H9 (cell line): ENCODE measurements around the gene PSMB5. TPM values are rescaled to one million over a fixed set of nuclear protein-coding genes. Genes with fewer than 3 reads are reported as not detected.

Experiments used
- DNase-seq: peaks from one replicate; pipeline ENCODE4 v3.0.0-alpha.2; 2017
- H2AFZ ChIP-seq: one replicate; pipeline ENCODE4 v1.6.1; 2013; ENCODE audit warnings: mild to moderate bottlenecking, low read length, control low read depth, moderate library complexity
- H2AK5ac ChIP-seq: 2 replicates; pipeline ENCODE4 v1.6.1; 2013; ENCODE audit warnings: low read length, control low read depth, mixed read lengths; ENCODE audit not compliant: insufficient read length
- H2BK120ac ChIP-seq: one replicate; pipeline ENCODE4 v1.6.1; 2013; ENCODE audit warnings: low read depth, mild to moderate bottlenecking, low read length, control low read depth, inconsistent platforms; ENCODE audit not compliant: poor library complexity, severe bottlenecking
- H2BK12ac ChIP-seq: 2 replicates; pipeline ENCODE4 v1.6.1; 2013; ENCODE audit warnings: low read length, control low read depth, mixed read lengths, low read depth; ENCODE audit not compliant: insufficient read length
- H2BK15ac ChIP-seq: 2 replicates; pipeline ENCODE4 v1.6.1; 2013; ENCODE audit warnings: low read depth, low read length, control low read depth
- H2BK20ac ChIP-seq: one replicate; pipeline ENCODE4 v1.6.1; 2013; ENCODE audit warnings: low read depth, mild to moderate bottlenecking, low read length, control low read depth, inconsistent platforms; ENCODE audit not compliant: poor library complexity, severe bottlenecking
- H2BK5ac ChIP-seq: 2 replicates; pipeline ENCODE4 v1.6.1; 2013; ENCODE audit warnings: low read length, control low read depth, mixed read lengths; ENCODE audit not compliant: insufficient read length
- H3K14ac ChIP-seq: 2 replicates; pipeline ENCODE4 v1.6.1; 2013; ENCODE audit warnings: low read length, control low read depth; ENCODE audit not compliant: insufficient read depth
- H3K18ac ChIP-seq: 2 replicates; pipeline ENCODE4 v1.6.1; 2013; ENCODE audit warnings: low read depth, mild to moderate bottlenecking, mixed read lengths, low read length, control low read depth; ENCODE audit not compliant: insufficient read length
- H3K23ac ChIP-seq: 2 replicates; pipeline ENCODE4 v1.6.1; 2013; ENCODE audit warnings: low read length, control low read depth, mixed read lengths, low read depth; ENCODE audit not compliant: insufficient read length
- H3K23me2 ChIP-seq: 2 replicates; pipeline ENCODE4 v1.6.1; 2013; ENCODE audit warnings: low read depth, mild to moderate bottlenecking, mixed read lengths, low read length, control low read depth; ENCODE audit not compliant: insufficient read length, poor library complexity, severe bottlenecking
- H3K27ac ChIP-seq: 2 replicates; pipeline ENCODE4 v1.5.1; 2013; ENCODE audit warnings: low read length, control low read depth, mixed read lengths, low read depth; ENCODE audit not compliant: insufficient read length
- H3K27me3 ChIP-seq: 2 replicates; pipeline ENCODE4 v1.6.1; 2013; ENCODE audit warnings: low read length, control low read depth, inconsistent platforms; ENCODE audit not compliant: insufficient read depth
- H3K4ac ChIP-seq: 2 replicates; pipeline ENCODE4 v1.6.1; 2013; ENCODE audit warnings: low read depth, mild to moderate bottlenecking, control low read depth, inconsistent platforms, low read length, moderate library complexity
- H3K4me1 ChIP-seq: 2 replicates; pipeline ENCODE4 v1.6.1; 2013; ENCODE audit warnings: low read length, control low read depth, inconsistent platforms; ENCODE audit not compliant: insufficient read depth
- H3K4me2 ChIP-seq: 2 replicates; pipeline ENCODE4 v1.6.1; 2013; ENCODE audit warnings: low read length, control low read depth, mixed read lengths; ENCODE audit not compliant: insufficient read length, insufficient read depth
- H3K56ac ChIP-seq: 2 replicates; pipeline ENCODE4 v1.6.1; 2013; ENCODE audit warnings: low read depth, mild to moderate bottlenecking, mixed read lengths, low read length, control low read depth; ENCODE audit not compliant: insufficient read length
- H3K79me1 ChIP-seq: 2 replicates; pipeline ENCODE4 v1.6.1; 2013; ENCODE audit warnings: low read depth, mild to moderate bottlenecking, moderate library complexity, low read length, control low read depth, inconsistent platforms; ENCODE audit not compliant: insufficient read depth, poor library complexity, severe bottlenecking
- H3K79me2 ChIP-seq: 2 replicates; pipeline ENCODE4 v1.6.1; 2013; ENCODE audit warnings: low read length, control low read depth, inconsistent platforms; ENCODE audit not compliant: insufficient read depth
- H3K9ac ChIP-seq: 2 replicates; pipeline ENCODE4 v1.6.1; 2013; ENCODE audit warnings: low read length, control low read depth, mixed read lengths; ENCODE audit not compliant: insufficient read length; ENCODE audit errors: extremely low read depth
- H3K9me3 ChIP-seq: one replicate; pipeline ENCODE4 v1.6.1; 2013; ENCODE audit warnings: low read depth, low read length, inconsistent platforms; ENCODE audit not compliant: control insufficient read depth
- H3T11ph ChIP-seq: one replicate; pipeline ENCODE4 v1.6.1; 2013; ENCODE audit warnings: mild to moderate bottlenecking, low read length, control low read depth, inconsistent platforms
- H4K20me1 ChIP-seq: one replicate; pipeline ENCODE4 v1.6.1; 2013; ENCODE audit not compliant: control insufficient read depth, insufficient read length, insufficient read depth
- H4K5ac ChIP-seq: 2 replicates; pipeline ENCODE4 v1.6.1; 2013; ENCODE audit warnings: low read depth, mild to moderate bottlenecking, mixed read lengths, low read length, control low read depth; ENCODE audit not compliant: insufficient read length
- H4K8ac ChIP-seq: replicated peaks from 2 replicates; pipeline ENCODE4 v1.6.1; 2013; ENCODE audit warnings: low read length, control low read depth, mixed read lengths, low read depth; ENCODE audit not compliant: insufficient read length
- H4K91ac ChIP-seq: 2 replicates; pipeline ENCODE4 v1.6.1; 2013; ENCODE audit warnings: low read depth, mild to moderate bottlenecking, moderate library complexity, mixed read lengths, low read length, control low read depth; ENCODE audit not compliant: insufficient read length
- H3K27ac Mint-ChIP-seq, 3 experiments: 2 replicates in 2 of 3; 3 replicates in 1 of 3; pipeline ENCODE4 v1.8.0; 2020 to 2021; ENCODE audit warnings: mixed read lengths in 3 of 3, mild to moderate bottlenecking in 1 of 3, moderate library complexity in 1 of 3
- H3K27me3 Mint-ChIP-seq: 2 replicates; pipeline ENCODE4 v1.8.0; 2021; ENCODE audit warnings: low read depth, mild to moderate bottlenecking, moderate library complexity, mixed read lengths
- H3K36me3 Mint-ChIP-seq, 3 experiments: 2 replicates in 2 of 3; 3 replicates in 1 of 3; pipeline ENCODE4 v1.8.0; 2020 to 2021; ENCODE audit warnings: low read depth in 3 of 3, mixed read lengths in 3 of 3; ENCODE audit not compliant: insufficient read depth in 1 of 3
- H3K4me1 Mint-ChIP-seq, 2 experiments: 2 replicates each; pipeline ENCODE4 v1.8.0; 2020; ENCODE audit warnings: mixed read lengths in 2 of 2
- H3K4me3 Mint-ChIP-seq, 2 experiments: 2 replicates in 1 of 2; 3 replicates in 1 of 2; pipeline ENCODE4 v1.8.0; 2020 to 2021; ENCODE audit warnings: mild to moderate bottlenecking in 2 of 2, mixed read lengths in 2 of 2, moderate library complexity in 1 of 2
- H3K9me3 Mint-ChIP-seq, 2 experiments: 2 replicates in 1 of 2; 3 replicates in 1 of 2; pipeline ENCODE4 v1.8.0; 2020; ENCODE audit warnings: mild to moderate bottlenecking in 2 of 2, mixed read lengths in 2 of 2, moderate library complexity in 1 of 2
- WGBS: extraction: QIAGEN DNeasy Blood & Tissue Kit; methylation state at CpG from one replicate; pipeline ENCODE4 v1.1.7; 2013; ENCODE audit warnings: missing lambda C conversion rate, low lambda C conversion rate, mixed read lengths; ENCODE audit not compliant: insufficient read length; ENCODE audit errors: extremely low coverage; 5-methylcytosine and 5-hydroxymethylcytosine counted together
- total RNA-seq: library from RNA; stranded (reverse); gene quantifications from 2 replicates; pipeline ENCODE4 v1.2.1, GENCODE V29; 2021
- TF ChIP-seq, protein P1 (sequence below): fragments of 200-600 bp; sonication (generic); conservative IDR thresholded peaks from 3 replicates; pipeline ENCODE4 v1.8.0; 2021; ENCODE audit warnings: antibody characterized with exemption, mild to moderate bottlenecking

PSMB5 gene
- total RNA-seq, 1 experiment from 2014 or later: 252 TPM

DNA sequence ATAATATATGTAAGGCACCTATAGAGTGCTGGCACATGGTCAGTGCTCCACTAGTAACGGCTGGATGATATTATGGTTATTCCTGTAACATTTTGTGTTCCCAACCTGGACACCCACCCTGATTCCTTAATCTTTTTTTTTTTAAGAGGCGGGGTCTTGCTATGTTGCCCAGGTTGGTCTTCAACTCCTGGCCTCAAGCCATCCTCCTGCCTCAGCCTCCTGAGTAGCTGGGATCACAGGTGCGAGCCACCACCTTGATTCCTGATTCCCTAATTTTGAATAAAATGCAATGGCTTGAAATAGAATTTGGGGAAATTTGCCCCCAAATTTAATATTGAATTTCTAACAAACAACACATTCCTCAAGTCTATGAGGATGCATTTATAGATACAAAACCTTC, 32.1 kb downstream of the PSMB5 start:
- Histone ChIP-seq H4K91ac (no peak overlapping the region), H3K23ac (no peak overlapping the region), H3K4me2 (no peak overlapping the region), H3K14ac (no peak overlapping the region), H3K56ac (no peak overlapping the region), H2AK5ac (no peak overlapping the region), H3K79me1 (no peaks in the 10 kb centered on the region), H4K8ac (no peak overlapping the region), H3K9ac (no peak overlapping the region), H2BK12ac (no peak overlapping the region), H3T11ph (no peak overlapping the region), H2BK5ac (no peak overlapping the region), H2BK20ac (no peak overlapping the region), H3K9me3 (no peaks in the 10 kb centered on the region), H3K27ac (no peak overlapping the region), H3K4ac (no peak overlapping the region), H2BK15ac (no peak overlapping the region), H4K20me1 (no peaks in the 10 kb centered on the region), H2AFZ (no peak overlapping the region), H3K23me2 (no peaks in the 10 kb centered on the region), H3K27me3 (no peaks in the 10 kb centered on the region), H3K79me2 (no peaks in the 10 kb centered on the region), H2BK120ac (no peak overlapping the region), H4K5ac (no peak overlapping the region), H3K18ac (no peak overlapping the region), H3K4me1 (peaks cover 4% of the 10 kb centered on the region; the same call in 1 of the 2 replicates)
- Mint-ChIP-seq H3K4me3 (no peak overlapping the region), H3K9me3 (no peaks in the 10 kb centered on the region; a peak in 1 of 5 replicates), H3K36me3 (no peaks in the 10 kb centered on the region), H3K27me3 (no peaks in the 10 kb centered on the region), H3K27ac (no peak overlapping the region), H3K4me1 (peaks cover 16 to 20% of the 10 kb centered on the region in 2 experiments)
- TF ChIP-seq, protein P1, sequence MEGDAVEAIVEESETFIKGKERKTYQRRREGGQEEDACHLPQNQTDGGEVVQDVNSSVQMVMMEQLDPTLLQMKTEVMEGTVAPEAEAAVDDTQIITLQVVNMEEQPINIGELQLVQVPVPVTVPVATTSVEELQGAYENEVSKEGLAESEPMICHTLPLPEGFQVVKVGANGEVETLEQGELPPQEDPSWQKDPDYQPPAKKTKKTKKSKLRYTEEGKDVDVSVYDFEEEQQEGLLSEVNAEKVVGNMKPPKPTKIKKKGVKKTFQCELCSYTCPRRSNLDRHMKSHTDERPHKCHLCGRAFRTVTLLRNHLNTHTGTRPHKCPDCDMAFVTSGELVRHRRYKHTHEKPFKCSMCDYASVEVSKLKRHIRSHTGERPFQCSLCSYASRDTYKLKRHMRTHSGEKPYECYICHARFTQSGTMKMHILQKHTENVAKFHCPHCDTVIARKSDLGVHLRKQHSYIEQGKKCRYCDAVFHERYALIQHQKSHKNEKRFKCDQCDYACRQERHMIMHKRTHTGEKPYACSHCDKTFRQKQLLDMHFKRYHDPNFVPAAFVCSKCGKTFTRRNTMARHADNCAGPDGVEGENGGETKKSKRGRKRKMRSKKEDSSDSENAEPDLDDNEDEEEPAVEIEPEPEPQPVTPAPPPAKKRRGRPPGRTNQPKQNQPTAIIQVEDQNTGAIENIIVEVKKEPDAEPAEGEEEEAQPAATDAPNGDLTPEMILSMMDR: no peak
- DNase-seq: no peak
- WGBS: no CpG with 5 or more reads among the region's 3 CpGs
